ENCODE measurements around the gene AFDN. TPM values are rescaled to one million over a fixed set of nuclear protein-coding genes. Genes with fewer than 3 reads are reported as not detected.
"Not testable (repeated sequence)": the region's sequence is repeated elsewhere in the genome, so short reads cannot be mapped to it uniquely, and the experiment has no call there.

AFDN gene
- total RNA-seq, 1 donor from 2014 or later = 18.1 TPM

DNA sequence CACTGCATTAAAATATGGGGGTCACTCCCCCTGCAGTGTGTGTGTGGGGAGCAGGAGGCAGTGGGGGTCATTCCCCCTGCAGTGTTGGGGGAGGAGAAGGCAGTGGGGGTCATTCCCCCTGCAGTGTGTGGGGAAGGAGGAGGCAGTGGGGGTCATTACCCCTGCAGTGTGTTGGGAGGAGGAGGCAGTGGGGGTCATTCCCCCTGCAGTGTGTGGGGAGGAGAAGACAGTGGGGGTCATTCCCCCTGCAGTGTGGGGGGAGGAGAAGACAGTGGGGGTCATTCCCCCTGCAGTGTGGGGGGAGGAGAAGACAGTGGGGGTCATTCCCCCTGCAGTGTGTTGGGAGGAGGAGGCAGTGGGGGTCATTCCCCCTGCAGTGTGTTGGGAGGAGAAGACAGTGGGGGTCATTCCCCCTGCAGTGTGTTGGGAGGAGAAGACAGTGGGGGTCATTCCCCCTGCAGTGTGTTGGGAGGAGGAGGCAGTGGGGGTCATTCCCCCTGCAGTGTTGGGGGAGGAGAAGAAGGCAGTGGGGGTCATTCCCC lies 149.5 kb downstream of the AFDN start:
- intact Hi-C loops (cut with micrococcal nuclease) = not testable (repeated sequence)

DNA sequence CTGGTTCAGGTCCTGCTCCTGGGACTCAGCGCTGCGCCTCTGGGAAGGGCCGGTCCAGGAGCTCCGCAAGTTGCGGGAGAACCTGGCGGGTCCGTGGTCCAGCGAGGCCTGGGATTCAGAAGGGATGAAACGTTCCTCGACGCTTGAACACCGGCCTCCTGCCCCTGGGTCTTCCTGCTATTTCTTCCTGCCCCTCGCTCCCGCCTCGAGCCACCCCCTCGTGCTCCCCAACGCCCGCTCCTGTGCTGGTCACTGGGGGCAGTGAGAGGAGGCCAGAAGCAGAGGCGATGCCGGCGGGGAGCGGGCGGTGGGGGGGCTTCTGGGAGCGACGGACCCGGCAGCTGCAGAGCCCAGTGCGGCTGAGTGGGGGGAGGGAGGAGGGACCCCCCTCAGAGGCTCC lies 150.0 kb downstream of the AFDN start:
- intact Hi-C loops (cut with micrococcal nuclease) = no loop called here

DNA sequence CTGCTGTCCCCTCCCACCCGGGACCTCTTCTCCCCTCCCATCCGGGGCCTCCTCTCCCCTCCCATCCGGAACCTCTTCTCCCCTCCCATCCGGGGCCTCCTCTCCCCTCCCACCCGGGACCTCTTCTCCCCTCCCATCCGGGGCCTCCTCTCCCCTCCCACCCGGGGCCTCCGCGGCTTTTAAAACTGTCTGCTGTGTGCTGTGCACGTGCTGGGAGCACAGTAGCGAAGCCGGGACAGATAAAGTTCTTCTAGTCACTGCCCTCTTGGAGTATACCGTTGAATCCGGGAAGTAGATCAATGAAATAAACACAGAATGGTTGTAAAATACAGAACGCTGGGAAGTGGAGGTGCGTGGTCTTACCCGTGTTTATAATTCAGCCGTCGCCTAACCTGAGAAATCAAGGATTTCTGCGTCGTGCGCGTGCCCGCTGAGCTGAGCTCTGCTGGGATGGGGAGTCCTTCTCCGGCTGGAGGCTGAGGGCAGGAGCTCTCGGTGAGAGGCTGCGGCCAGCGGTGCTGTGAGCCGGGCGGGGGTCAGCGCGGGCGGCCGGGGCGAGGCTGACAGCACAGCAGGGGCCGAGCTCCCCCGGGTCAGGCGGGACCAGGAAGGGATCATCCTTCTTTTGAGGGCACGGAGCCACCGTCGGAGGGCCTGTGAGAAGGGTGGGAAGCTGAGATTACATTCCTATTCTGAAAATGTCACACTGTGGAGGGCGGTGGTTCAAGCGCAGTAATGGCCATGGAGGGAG lies 151.2 kb downstream of the AFDN start:
- intact Hi-C loops (cut with micrococcal nuclease) = no loop called here

DNA sequence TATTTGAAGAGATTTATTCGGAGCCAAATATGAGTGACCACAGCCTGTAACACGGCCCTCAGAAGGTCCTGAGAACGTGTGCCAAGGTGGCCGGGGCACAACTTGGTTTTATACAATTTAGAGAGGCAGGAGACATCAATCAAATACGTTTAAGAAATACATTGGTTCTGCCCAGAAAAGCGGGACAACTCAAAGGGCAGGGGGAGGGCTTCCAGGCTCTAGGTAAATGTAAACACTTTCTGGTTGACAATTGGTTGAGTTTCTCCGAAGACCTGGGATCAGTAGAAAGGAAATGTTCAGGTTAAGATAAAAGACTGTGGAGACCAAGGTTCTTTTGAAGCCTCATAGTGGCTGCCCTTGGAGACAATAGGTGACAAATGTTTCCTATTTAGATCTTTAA lies 151.9 kb downstream of the AFDN start:
- intact Hi-C loops (cut with micrococcal nuclease) = no loop called here

DNA sequence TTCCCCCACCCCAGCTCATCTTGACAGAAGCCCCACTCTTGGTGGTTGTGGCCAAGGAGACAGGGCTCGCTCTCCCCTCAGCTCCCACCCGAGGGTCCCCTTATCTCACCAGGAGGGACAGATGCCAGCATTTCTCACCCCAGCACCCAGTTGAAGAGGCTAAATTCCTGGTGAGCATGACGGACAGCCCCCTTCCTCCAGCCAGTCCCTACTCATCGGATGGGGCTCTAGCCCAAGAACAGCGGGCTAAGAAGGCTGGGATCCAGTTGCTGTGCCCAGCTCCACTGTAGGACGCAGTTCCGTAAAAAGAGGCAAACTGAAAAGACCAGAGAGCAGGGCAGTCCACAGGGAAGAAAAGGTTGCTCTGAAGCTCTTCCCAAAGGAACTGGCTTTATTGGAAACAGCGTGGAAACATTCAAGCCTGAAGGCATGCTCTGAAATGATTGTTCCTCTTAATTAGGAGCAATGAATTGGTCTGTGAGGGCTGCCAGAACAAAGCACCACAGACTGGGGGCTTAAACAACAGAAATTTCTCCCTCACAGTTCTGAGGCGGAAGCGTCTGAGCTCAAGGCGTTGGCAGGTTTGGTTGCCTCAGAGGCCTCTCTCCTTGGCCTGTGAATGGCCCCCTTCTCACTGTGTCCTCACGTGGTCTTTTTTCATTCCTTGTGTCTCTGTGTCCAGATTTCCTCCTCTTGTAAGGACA lies 152.9 kb downstream of the AFDN start:
- intact Hi-C loops (cut with micrococcal nuclease) = no loop called here

DNA sequence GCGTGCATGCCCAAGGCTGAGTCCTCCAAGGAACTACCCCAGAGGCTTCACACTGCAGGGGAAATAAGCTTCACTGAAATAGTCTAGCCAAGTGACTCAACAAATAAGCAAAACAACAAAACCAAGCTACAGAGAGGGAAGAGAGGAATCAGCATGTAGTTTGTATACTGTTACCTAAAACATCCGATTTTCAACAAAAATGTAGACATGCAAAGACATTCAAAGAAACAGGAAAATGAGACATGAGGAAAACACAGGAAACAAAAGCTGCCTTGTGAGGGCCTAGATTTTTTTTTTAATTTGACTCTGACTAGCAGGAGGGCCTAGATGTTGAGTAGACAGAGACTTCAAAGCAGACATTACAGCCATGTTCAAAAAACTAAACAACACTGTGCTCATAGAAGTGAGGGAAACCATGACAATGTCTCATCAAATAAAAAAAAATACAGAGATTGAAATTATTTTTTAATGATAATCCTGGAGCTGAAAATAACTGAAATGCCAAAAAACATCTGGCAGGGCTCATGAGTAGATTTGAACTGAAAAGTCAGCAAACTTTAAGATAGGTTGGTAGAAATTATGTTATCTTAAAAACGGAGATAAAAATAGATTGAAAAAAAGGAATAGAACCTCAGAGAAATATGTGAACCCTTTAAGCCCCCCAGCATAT lies 154.3 kb downstream of the AFDN start:
- intact Hi-C loops (cut with micrococcal nuclease) = no loop called here

DNA sequence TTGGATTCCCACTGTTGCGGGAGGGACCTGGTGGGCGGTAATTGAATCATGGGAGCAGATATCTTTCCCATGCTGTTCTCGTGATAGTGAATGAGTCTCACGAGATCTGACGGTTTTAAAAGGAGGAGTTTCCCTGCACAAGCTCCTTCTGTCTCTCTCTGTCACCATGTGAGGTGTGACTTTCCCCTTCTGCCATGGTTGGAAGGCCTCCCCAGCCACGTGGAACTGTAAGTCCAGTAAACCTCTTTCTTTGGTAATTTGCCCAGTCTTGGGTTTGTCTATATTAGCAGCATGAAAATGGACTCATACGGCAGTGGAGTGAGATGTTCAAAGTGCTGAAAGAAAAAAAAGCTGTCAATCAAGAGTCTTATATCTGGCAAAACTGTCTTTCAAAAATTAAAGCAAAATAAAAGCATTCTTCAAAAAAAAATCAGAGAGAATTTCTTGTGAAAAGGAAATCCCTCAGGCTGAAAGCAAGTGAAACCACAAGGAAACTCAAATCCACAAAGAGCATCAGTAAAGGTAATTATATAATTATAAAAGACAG lies 155.3 kb downstream of the AFDN start:
- intact Hi-C loops (cut with micrococcal nuclease) = no loop called here

DNA sequence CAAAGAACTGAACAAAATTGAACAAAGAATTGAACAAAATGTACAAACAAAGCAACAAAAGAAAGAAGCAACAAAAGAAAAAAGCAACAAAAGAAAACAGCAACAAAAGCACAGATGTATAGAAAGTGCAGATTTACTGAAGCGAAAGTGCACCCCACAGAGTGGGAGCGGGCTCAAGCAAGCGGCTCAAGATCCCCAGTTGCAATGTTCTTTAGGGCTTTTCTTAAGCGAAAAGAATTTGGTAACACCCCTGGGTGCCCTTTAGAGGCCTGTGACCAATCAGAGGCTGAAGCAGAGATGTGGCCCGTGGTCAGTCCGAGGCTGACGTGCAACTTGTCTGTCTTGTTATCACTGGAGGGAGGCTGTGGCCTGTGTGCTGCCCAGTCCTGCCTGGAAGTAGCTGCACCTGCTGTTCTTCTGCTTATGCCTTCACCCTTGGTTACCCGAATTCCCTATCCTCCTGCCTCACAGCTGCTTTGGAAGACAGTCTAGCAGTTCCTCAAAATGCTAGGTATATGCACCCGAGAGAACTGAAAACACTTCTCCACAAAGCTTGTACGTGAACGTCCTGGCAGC lies 157.5 kb downstream of the AFDN start:
- intact Hi-C loops (cut with micrococcal nuclease) = no loop called here

DNA sequence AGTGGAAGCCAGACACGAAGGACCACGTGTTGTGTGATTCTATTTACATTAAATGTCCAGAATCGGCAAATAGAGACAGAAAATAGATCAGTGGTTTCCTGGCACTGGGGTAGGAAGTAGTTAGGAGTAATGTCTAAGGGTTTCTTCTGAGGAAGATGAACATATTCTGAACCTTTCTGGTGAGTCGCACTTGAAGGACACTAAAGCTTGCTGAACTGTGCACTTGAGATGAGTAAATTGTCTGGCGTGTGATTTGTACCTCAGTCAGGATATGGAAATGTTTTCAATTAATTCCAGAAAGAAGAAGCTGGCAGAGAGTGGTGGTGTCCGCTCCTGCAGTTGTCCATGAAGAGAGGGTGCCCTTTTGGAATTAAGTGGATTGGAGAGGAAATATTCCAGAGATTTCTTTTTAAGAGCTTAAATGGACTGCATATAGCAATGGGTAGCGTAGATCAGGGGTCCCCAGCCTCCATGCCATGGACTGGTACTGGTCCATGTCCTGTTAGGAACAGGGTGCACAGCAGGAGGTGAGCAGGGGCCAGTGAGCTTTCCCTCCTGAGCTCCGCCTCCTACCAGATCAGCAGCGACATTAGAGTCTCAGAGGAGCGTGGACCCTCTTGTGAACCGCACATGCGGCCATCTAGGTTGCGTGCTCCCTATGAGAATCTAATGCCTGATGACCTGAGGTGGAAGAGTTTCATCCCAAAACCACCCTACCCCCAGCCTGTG lies 158.3 kb downstream of the AFDN start:
- intact Hi-C loops (cut with micrococcal nuclease) = no loop called here

DNA sequence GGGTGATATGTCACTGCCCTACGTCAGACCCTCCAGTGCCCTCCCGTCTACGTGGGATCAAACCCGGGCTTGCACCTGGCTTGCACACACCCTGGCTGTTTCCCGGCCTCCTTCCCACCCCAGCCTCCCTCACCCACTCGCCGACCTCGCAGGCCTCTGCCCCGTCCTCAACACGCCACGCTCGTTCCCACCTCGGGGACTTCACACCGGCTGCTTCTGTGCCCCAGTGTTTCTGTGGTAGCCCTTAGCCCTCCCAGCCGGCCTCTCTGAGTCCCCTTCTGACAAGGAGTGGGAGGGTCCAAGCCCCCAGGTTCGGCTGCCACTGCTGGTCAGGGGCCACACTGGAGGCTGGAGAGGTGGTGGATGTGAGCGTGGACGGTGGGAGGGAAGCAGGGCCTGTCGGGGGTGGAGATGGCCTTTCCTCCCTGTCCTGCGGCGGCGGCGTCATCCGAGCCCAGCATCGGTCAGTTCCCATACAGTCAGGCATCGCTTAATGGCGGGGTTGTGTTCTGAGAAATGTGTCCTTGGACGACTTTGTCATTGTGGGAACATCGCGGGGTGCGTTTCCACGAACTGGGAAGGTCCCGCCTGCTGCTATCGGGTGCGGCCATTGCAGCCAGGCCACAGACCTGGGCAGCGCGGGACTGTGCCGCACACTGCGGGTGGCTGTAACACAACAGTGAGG lies 159.3 kb downstream of the AFDN start:
- intact Hi-C loops (cut with micrococcal nuclease) = no loop called here

DNA sequence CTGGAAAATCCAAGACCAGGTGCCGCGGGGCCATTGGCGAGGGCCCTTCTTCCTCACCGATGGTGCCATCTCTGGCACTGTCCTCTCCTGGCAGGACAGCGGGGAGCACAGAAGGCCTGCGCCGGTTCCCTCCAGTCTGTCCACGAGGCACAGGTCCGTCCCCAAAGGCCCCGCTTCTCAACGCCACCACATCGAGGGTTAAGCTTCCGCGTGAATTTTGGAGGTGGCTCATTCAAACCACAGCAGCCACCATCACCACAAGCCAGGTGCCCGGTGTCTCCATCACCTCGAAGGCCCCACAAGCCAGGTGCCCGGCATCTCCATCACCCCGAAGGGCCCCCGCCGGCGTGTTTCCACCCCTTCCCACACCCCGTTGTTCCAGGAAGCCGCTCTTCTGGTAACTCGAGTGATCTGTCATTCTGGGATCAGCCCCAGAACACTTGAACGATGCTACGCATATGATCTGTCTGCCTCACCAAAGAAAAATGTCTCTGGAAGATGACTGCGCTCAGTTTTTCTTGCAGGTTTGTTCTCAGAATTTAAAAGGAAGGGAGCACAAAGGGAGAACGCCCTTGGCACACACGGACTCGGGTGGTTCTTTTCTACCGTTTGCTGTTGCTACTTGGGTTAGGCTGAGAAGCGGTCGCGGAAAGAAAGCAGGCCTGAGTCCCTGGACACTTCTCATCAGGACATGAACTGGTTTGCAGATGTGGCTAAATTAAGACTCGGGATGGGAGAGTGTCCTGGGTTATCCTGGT lies 160.9 kb downstream of the AFDN start:
- intact Hi-C loops (cut with micrococcal nuclease) = no loop called here

DNA sequence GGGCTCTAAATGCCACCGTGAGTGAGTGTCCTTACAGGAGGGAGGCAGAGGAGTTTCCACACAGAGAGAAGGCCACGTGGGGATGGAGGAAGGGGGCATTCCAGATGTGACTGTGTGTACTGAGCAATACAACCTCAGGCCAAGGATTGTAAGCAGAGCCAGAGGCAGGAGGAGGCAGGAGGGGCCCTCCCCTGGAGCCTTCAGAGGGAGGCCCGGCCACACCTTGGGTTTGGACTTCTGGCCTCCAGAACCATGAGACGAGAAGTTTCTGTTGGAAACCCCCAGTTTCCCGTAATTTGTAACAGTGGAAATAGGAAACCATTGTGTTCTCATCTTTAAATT lies 161.4 kb downstream of the AFDN start:
- intact Hi-C loops (cut with micrococcal nuclease) = no loop called here

DNA sequence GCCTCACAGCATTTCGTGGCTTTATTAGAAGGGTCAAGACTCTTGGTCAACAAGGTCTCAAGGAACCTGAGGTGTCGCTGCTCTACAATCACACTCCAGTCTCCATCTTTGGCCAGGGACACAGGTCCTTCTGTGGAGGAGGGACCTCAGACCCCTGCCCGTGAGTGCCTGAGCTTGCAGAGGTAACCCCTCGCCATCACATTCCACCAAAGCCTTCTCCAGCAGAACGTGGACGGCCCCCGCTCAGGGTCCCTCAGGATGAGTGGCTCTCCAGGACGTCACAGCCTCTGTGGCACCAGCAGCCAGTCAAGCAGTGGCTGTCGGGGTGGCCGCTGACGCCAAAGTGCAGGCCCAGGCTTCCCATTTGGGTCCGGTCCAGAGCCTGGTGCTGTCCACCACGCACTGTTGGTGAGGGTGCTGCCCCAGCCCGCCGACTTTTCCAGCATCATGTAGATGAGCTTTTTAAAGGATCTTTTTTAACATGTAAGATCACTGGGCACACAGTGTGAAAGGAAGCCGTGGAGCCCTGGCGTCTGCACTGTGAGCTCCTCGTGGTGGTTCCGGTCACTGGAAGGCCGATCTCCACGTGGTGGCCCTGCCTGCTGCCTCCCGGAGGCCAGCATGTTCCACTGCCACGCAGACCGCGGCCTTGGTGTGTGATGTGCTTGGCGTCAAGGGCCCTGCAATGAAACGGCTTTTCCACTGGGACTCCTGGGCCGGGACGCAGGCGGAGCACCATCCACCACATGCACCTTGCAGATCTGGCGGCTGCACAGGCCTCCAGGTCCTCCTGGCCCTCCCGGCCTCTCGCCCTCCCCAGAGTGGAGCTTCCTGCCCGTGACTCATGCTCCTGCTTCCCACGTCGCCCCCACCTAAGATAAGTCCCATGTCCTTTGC lies 162.5 kb downstream of the AFDN start:
- intact Hi-C loops (cut with micrococcal nuclease) = no loop called here

DNA sequence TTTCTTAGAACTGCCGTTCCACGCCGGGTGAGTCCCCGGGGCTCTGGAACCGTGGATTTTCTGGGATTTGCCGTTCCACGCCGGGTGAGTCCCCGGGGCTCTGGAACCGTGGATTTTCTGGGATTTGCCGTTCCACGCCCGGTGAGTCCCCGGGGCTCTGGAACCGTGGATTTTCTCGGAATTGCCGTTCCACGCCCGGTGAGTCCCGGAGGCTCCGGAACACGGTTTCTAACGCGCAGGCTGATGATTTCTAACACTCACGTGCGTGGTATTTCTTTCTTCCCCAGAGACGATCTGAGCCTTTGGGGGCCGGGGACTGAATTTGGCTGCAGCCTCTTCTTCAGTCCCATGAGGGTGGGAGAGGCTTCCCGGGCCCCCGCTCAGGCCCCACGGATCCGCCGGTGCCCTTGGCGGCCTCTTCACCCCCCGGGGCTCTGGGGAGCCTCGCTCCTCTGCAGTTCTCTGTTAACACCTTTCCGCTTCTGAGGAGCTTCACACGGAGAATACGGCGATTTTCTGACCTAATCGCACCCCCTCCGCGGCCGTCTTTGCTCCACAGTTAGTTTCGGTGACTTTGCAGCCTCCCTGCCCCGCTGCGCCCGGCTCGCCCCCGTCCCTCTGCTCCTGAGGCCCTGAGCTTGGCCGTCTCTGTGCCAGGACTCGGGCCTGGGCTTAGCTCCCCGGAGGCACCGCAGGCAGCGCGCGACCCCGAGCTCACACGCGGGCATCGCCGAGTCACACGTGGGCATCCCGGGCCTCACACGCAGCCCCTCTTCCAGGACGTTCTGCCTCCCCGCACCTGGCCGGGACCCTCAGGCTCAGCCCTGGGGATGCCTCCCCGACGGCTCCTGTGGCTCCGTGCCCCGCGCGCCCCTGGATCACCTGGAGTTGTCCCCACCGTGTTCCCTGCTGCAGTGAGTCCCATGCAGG lies 163.6 kb downstream of the AFDN start:
- intact Hi-C loops (cut with micrococcal nuclease) = no loop called here

DNA sequence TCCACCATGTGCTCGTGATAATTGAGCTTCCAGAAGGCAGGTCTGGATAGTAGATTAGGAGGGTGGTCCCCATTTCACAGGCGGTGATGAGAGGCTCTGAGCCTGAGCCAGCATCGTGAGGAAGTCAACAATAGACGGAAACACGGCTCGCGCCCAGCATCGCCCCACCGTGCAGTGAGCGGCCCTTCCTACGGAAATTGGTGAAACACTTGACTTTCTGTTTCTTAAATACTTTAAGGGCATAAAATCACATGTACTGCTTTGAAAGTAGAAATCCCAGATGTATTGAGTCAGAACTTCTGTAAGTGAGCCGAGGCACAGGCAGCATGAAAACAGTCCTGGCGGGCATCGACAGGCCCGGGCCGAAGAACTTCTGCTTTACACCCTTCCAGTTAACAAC lies 166.5 kb downstream of the AFDN start:
- intact Hi-C loops (cut with micrococcal nuclease) = no loop called here

DNA sequence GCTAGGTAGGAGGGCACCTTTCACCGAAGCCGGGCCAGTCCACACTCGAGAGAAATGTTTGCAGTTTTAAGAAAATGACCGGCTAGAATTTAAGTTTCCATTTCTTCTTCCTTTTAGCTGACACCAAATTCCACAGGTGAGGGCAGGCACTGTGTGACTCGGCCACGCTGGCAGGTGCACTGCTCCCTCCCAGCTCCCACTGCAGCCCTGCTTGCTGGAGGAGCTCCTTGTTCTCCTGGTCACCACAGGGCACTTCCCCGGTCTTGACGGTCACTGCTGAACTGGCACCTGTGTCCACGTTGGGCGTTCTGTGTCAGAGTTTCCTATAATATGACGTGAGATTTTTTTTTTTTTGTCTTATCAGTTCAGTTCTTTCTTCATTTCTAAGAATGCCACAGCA lies 167.1 kb downstream of the AFDN start:
- intact Hi-C loops (cut with micrococcal nuclease) = no loop called here

DNA sequence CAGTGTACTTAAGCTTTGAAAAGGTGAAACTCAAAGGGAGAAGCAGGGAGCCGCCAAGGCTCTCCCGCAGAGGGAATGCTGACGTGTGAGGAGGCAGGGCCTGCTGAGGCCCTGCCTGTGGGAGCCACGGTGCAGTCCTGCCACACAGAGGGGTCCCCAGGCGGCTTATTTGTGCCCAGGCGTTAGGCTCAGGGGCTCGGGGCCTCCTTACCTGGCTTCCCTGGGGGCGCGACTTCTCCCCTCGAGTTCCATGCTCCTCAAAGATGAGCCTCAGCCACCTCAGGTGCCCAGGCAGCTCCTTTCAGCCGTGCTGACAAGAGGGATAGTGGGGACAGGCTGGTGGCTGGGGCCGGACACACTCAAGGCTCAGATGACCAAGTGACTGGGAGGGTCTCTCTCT lies 168.6 kb downstream of the AFDN start:
- intact Hi-C loops (cut with micrococcal nuclease) = no loop called here

DNA sequence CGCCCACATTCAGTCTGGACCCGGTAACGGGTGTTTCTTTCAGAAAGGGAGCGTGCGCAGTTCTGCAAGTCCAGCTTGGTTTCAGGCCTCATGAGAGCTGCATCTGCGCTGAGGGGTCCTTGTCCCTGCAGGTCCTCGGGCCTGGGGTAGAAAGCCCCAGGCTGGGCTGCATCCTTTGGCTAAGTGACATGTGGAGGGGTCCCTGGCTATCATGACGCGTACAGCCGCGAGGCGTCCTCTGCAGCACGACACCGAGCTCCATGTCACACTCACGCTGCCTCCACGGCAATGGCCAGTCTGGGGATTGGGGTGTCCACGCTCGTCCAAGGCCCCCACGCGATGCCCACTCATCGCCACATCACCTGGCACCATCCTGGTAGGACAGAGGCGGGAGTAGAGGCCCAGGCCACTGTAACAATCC lies 169.0 kb downstream of the AFDN start:
- intact Hi-C loops (cut with micrococcal nuclease) = no loop called here

All from T-helper 2 cell treated with Interferon-gamma antibody and Interleukin-4, amounts not matched to agents 100 ng/mL and 5 ng/mL, for 36 hours (primary cell).